Fibroblast of pulmonary artery (primary cell): ENCODE measurements around the gene TGM5.
A peak's percentile ranks its signal among the peaks of the same experiment; 100 is the strongest.

Experiments
- DNase-seq: peaks from one replicate; pipeline ENCODE4 v3.0.0-alpha.2; 2010; ENCODE audit warnings: low read depth
- H3K4me3 ChIP-seq: replicated peaks from 2 replicates; pipeline ENCODE4 v1.5.1; 2011; ENCODE audit warnings: low read depth, mild to moderate bottlenecking, control low read depth, low read length, moderate library complexity
- CTCF ChIP-seq: IDR thresholded peaks from 2 replicates; pipeline ENCODE4 v1.5.1; 2011; ENCODE audit warnings: mild to moderate bottlenecking, control low read depth, low read length, inconsistent platforms; ENCODE audit errors: missing control alignments

TGM5 gene

GRCh38 chr15:43255376-43255775 is 11.4 kb downstream of the TGM5 start:
- H3K4me3 ChIP-seq: no peak overlapping the region
- TF ChIP-seq CTCF: no peak
- no peak for DNase-seq

GRCh38 chr15:43253431-43254403 is 13.0 kb downstream of the TGM5 start:
- TF ChIP-seq CTCF: no peak
- DNase-seq: peak; percentile 38
- H3K4me3 ChIP-seq: no peak overlapping the region

- DNase-seq: no peak
- H3K4me3 ChIP-seq: no peak overlapping the region
- TF ChIP-seq CTCF: no peak
Observed at GRCh38 chr15:43251871-43252250, 14.9 kb downstream of the TGM5 start.

GRCh38 chr15:43251185-43251870 is 15.4 kb downstream of the TGM5 start:
- TF ChIP-seq CTCF: no peak
- DNase-seq: no peak
- no peak overlapping the region for H3K4me3 ChIP-seq

- H3K4me3 ChIP-seq: no peak overlapping the region
- no peak for TF ChIP-seq CTCF
- DNase-seq: no peak
Observed at GRCh38 chr15:43250785-43251184, 15.9 kb downstream of the TGM5 start.

GRCh38 chr15:43249699-43250203 is 17.0 kb downstream of the TGM5 start:
- no peak overlapping the region for H3K4me3 ChIP-seq
- DNase-seq: peak; percentile 52
- no peak for TF ChIP-seq CTCF
